Globus pallidus (tissue), 1 donor: ENCODE results near the gene PPP1R13B.
"Not testable (repeated sequence)": the region's sequence is repeated elsewhere in the genome, so short reads cannot be mapped to it uniquely, and the experiment has no call there.

ENCODE experiments used
- DNase-seq: peaks from one replicate; pipeline ENCODE4 v3.0.0-alpha.2; 2015; ENCODE audit warnings: low spot score

The PPP1R13B gene

DNA sequence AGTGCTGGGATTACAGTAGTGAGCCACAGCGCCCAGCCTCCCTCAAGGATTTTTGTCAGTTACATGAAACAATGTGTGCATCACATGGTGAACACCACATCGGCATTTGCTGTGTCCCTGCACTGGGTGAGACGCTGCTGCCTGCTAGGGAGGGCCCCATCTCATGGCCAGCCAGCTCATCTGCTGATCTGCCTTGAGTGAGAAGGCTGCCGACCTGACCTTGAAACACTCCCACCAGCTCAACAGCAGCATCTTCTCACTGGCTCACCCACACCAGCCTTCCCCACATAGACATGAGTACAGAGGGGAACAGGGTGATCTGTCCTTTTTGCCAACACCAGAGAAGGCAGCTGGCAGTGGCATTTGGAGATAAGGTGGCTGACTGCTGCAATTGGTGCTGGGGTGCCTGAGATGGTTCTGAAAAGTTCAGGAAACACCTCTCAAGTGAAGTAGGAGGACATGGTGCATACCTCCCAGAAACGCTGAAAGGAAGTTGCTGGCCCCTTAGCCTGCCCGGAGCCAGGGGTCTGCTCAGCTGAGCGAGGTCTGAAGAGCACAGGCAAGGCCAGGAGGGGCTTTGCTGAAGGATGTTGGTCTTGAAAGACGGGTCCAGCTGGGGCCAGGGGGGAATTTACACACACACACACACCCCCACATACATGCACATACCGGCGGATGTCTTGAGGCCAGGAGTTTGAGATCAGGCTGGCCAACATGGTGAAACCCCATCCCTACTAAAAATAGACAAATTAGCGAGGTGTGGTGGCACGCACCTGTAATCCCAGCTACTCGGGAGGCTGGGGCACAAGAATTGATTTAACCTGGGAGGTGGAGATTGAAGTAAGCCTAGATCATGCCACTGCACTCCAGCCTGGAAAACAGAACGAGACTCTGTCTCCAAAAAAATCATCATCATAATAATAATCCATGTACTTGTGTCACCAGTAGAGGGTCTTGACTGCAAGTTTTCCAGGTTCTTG lies 14.3 kb upstream of the PPP1R13B start:
- no peak for DNase-seq

- no peak for DNase-seq
Observed at GRCh38 chr14:103859416-103860202, 12.2 kb upstream of the PPP1R13B start.

DNA sequence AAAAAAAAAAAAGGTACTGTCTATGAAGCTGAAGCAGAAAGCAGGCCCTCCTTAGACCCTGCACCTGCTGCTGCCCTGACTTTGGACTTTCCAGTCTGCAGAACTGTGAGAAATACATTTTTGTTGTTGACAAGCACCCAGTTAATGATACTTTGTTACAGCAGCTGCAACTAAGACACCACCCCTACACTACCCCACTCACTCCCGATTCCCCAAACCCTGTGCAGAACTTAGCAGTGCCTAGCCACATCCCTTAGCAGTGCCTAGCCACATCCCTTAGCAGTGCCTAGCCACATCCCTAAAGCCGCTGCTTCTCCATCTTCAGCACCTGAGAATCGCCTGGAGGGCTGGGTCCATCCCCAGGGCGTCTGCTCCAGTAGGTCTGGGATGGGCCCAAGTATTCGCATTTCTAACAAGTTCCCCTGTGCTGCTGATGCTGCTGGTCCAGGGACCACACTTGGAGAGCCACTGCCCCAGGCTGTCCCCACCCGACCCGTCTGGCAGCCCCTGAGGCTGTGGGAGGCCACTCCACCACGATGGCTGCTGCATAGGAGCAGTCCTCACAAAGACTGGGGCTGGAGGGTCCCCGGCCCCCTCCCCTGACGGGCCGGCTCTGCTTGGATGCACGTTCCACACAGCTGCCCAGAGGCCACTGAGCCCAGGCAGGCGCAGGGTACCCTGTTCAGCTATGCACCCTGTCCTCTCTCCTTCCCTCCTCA lies 10.8 kb upstream of the PPP1R13B start:
- DNase-seq = no peak

DNA sequence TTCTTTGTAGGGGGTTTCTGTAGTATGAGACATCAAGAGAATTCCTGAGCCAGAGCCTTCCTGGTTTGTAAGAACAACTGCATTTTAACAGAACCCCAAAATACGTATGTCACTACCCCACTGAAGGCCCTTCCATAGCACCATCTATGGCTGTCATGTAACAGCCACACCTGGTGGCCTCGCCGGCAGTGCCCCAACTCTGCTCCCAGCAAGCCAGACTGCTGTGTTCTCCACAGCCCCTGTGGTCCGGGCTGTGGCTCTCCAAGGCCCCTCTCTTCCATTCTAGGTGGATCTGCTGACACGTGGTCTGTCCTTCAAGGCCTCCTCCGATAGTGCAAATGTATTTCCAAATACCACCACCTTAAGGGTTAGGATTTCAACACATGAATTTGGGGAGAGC lies 9.9 kb upstream of the PPP1R13B start:
- no peak for DNase-seq

DNA sequence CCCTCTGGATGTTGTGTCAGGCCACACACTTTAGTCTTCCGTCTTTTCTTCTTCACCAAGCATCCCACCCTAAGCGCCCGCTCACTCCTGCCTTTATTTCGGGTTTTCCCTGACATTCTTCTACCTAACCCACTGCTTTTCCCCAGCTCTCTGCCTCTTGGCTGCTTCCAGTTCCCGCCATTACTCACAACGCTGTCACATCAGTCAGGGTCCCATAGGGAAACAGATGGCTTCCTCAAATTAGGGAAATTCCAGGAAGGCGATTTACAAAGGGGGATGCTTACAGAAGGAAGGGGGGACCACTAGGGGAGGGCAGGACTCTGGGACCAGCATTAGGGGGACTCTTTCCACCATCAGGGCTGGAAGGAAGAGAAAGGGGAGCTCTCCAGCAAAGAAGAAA lies 9.2 kb upstream of the PPP1R13B start:
- DNase-seq = no peak

DNA sequence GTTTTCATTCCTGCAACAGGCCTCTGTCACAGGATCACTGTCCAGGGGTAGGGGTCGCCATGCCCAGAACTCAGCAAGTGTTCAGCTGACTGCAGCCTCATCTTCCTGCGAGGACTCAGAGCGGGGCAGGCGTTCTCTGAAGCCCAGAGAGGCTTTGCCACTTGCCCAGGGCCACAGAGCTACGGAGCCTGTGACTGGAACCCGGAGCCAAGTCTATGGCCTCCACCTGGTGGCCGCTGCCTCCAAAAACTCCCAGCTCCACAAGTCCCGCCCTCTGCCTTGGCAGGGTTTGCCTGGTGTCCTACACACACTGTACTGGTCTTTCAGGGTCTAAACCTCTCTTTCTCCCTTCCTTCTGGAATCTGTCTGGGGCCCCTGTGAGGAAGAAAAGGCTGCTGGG lies 8.7 kb upstream of the PPP1R13B start:
- no peak for DNase-seq

DNA sequence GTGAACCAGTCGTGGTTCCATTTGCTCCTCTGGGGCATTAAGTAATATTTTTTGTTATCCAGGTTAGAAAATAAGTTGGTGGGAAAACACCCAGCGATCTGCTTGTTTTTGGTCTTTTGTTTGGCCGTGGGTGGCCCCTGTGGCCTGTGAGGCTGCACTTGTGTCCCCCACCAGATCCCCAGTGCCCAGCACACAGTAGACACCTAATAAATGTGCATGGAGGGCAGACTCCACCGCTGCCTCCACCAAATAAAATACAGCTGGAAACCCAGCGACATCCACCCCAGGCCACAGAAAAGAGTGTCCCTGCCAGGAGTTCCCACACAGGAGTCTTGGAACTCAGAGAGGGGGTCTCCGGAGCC lies 8.3 kb upstream of the PPP1R13B start:
- no peak for DNase-seq

DNA sequence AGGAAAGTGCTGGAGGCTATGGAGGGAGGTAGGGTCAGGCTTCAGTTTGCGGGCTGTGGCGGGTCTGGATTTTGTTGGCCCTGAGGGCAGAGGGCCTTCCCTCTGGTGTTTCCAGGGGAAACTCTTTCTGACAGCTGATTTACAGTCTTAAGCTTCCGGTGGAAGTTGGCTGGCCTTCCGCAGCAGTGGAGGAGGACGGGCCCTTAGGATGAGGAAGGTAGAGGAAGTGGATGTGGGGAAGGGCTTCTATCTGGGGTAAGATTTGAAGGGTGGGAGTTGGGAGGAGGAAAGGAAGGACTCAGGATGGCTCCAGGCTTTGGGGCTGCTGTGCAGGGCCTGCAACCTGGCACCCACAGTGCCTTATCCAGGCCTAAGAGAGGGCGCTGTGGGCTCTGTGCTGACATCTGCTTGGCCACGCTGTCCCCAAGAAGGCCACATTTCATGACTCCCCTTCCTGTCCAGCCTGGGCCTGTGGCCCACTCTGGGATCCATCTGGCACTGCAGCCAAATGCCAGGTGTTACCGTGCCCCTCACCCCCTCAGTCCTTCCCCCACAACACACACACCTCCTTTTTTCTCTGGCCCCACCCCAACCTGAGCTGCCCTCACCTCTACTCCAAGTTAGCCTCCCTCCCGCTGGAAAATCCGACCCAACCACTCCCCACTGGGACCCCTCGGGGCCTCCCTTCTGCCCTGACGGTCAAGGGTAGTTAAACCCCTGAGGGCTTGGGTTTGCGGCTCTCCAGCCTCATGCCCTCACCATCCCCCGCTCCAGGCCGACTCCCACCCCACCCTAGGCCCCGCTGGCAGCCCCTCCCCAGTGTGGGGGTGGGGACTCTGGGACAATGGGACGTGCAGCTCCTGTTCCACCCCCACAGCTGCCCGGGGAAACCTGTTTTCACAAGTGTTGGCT lies 7.7 kb upstream of the PPP1R13B start:
- no peak for DNase-seq

DNA sequence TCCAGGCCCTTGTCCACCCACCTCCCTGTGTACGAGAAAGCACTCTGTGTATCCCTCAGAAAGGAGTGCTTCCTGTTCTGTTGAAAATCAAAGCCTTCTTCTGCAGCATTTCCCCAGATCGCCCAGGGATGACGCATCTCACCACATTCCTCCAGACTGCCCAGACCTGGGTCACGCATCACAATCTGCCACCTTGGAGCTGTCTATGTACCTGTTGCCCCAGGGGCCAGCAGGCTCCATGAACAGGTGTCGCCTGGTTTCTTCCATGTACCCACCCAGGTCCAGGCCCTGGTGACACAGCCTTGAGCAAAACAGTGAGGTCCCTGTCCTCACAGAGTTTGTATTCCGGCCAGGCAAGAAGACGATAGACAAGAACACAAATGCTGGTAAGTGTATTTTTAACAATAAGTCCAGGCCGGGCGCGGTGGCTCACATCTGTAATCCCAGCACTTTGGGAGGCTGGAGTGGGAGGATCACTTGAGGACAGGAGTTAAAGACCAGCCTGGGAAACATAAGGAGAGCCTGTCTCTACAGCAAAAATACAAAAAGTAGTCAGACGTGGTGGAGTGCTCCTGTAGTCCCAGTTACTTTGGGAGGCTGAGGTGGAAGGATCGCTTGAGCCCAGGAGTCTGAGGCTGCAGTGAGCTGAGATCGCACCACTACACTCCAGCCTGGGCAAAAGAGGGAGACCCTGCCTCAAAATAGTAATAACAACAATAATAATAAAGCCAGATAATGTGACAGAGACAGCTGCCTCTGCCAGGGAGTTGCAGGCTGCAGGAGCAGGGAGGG lies 6.8 kb upstream of the PPP1R13B start:
- no peak for DNase-seq

DNA sequence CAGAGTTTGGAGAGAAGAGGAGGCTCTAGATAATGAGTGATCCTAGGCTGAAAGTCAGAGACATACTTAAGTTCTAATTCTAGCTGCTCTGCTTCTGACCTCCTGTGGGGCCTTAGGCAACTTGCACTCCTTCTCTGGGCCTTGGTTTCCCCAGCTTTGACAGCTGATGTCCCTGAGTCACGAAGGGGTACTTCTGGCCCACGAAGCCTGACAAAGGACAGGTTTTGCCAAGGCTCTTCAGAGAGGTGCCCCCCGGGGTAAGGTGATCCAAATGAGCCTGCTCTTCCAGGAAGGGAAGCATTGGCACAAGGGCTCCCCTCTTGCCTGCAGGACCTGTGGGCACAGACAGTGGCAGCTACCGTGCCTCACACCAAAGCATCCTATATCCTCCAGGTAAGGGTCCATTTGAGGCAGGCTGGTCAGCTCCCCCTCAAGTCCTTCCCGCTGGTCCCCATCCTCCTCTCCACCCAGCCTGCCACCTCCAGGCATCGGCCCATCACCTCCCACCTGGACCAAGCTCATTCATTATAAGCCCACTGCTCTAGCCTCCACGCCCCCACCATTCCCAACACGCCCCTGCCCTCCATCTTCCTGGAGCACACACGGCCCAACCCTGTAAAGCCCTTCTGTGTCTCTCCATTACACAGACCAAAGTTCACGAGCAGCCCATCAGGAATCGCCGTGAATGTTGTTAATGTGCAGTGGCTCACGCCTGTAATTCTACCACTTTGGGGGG lies 1.9 kb upstream of the PPP1R13B start:
- no peak for DNase-seq

GRCh38 chr14:103848175-103849077 lies 1.1 kb upstream of the PPP1R13B start:
- peak; percentile 20 for DNase-seq

GRCh38 chr14:103846543-103847450 lies 578 bp downstream of the PPP1R13B start:
- DNase-seq = peak; percentile 25

GRCh38 chr14:103846097-103846496 lies 1.3 kb downstream of the PPP1R13B start:
- no peak for DNase-seq

GRCh38 chr14:103845327-103845726 lies 2.0 kb downstream of the PPP1R13B start:
- no peak for DNase-seq

DNA sequence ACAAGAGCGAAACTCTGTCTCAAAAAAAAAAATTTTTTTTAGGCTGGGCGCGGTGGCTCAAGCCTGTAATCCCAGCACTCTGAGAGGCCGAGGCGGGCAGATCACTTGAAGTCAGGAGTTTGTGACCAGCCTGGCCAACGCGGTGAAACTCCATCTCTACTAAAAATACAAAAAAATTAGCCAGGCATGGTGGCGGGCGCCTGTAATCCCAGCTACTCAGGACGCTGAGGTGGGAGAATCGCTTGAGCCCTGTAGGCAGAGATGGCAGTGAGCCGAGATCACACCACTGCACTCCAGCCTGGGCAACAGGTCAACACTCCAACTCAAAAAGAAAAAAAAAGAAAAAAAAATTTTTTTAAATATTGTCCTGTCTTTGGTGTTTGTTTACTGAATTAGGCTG lies 6.1 kb downstream of the PPP1R13B start:
- not testable (repeated sequence) for DNase-seq

DNA sequence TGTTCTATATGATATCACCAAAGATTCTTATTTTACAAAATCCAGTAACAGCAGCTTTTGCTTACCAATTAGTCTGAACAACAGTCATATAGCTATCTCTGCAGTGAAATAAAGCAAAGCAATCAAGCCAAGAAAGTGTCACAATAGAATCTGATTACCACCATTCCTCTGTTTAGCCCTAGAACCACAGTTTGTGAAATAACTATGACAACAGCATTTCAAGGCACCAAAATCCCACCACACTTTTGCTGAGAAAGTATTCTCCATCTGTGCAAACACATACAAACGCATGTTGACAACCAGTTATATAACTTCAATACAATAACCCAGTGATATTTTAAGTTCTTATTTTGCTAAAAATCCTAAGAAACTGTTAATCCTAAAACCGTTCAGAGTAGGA lies 7.4 kb downstream of the PPP1R13B start:
- no peak for DNase-seq

GRCh38 chr14:103839579-103839978 lies 7.8 kb downstream of the PPP1R13B start:
- DNase-seq = no peak

GRCh38 chr14:103838117-103838516 lies 9.3 kb downstream of the PPP1R13B start:
- no peak for DNase-seq
